ENCODE data around the gene MAP3K12. TPM values are rescaled to one million over a fixed set of nuclear protein-coding genes. Genes with fewer than 3 reads are reported as not detected.
"Not testable (repeated sequence)": the region's sequence is repeated elsewhere in the genome, so short reads cannot be mapped to it uniquely, and the experiment has no call there.

The MAP3K12 gene
- total RNA-seq, 1 experiment from 2014 or later, result 14.7 TPM

DNA sequence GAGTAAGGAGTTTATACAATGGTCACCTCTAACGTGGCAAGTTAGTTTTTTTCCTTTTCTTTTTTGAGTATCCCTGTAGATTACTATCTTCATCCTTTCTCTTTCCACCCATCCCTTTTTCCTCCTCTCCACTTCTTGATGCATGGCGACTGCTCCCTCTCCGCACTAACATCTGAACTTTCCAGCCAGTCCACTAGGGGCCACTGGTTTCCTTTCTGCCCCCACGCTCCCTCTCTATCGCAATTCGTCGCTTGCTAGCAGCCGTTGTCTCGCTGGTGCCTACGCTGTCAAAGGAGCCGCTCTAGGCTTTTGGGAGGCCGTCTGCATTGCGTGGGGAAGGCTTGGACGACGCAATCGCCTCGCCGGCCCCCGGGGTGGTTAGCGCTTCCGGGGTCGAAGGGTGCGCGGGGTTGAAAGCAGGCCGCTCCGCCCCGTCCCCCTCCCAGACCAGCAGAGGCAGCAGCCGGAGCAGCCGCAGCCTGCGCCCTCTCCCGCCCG, 47.5 kb downstream of the MAP3K12 start, which contains the start of gene PCBP2:
TSS of gene PCBP2 (plus strand) at position 442 of the 498 bp plus-strand sequence. CDS start 2,699 bp downstream, outside the sequence.
- no peaks in the 10 kb centered on the region for H3K9me3 ChIP-seq (ENCODE audit: insufficient read depth, low read depth)
- peaks cover 46% of the 10 kb centered on the region for H3K79me2 ChIP-seq (ENCODE audit: low read depth)
- peak within 1 kb of the TSS; percentile 82 for H3K4me2 ChIP-seq
- peak within 1 kb of the TSS; percentile 84 for H3K4me3 ChIP-seq
- H3K9me2 ChIP-seq (ENCODE audit: insufficient read depth), result no peaks in the 10 kb centered on the region
- H2AFZ ChIP-seq, result peak within 1 kb of the TSS; percentile 66
- H3K4me1 ChIP-seq (replicated peaks; ENCODE audit: insufficient read depth), result peaks cover 16% of the 10 kb centered on the region
- peaks cover 42% of the 10 kb centered on the region for H4K20me1 ChIP-seq (ENCODE audit: insufficient read depth)
- ChIA-PET POLR2A (ENCODE audit: unreplicated experiment) (no interaction called here), CTCF (interaction anchor here (0.6 to 1.0 kb wide), 2 partner anchors 49 to 153 kb away, joined by 3 to 4 read pairs; partner anchors contain the start of gene TARBP2)
- no TSS peak for BruUV-seq (replicated peaks)
- peaks cover 64% of the 10 kb centered on the region; the same call in 1 of the 2 replicates for H3F3A ChIP-seq (ENCODE audit: insufficient read depth, low read depth)
- H3K27ac ChIP-seq, result peak within 1 kb of the TSS; percentile 91
- peaks cover 33% of the 10 kb centered on the region for H3K36me3 ChIP-seq (ENCODE audit: low read depth)
- intact Hi-C loops (cut with micrococcal nuclease; ENCODE audit: unreplicated experiment), result loop anchor here (1.0 to 5.0 kb wide), 2 partner anchors 10 to 51 kb away; partner anchors contain the start of genes PRR13 and TARBP2
- TF ChIP-seq EZH2 (IDR thresholded peaks at IDR 0.05; ENCODE audit: low read depth), result no peak
- TF ChIP-seq CTCF (conservative IDR thresholded peaks at IDR 0.05), result peak; percentile 86
- DNase-seq, result peak; percentile 97
- H3K27me3 ChIP-seq (ENCODE audit: insufficient read depth, low read depth), result no peaks in the 10 kb centered on the region

- Histone ChIP-seq H3K9me3 (ENCODE audit: insufficient read depth, low read depth) (no peaks in the 10 kb centered on the region), H3K27ac (no peak overlapping the region), H3K4me1 (replicated peaks; ENCODE audit: insufficient read depth) (peaks cover 16% of the 10 kb centered on the region), H3K36me3 (ENCODE audit: low read depth) (peaks cover 25% of the 10 kb centered on the region), H4K20me1 (ENCODE audit: insufficient read depth) (peaks cover 35% of the 10 kb centered on the region), H3K9me2 (ENCODE audit: insufficient read depth) (no peaks in the 10 kb centered on the region), H3F3A (ENCODE audit: insufficient read depth, low read depth) (peaks cover 63% of the 10 kb centered on the region; the same call in 1 of the 2 replicates), H3K79me2 (ENCODE audit: low read depth) (peaks cover 38% of the 10 kb centered on the region), H3K4me2 (no peak overlapping the region), H3K27me3 (ENCODE audit: insufficient read depth, low read depth) (no peaks in the 10 kb centered on the region), H3K4me3 (no peak overlapping the region), H2AFZ (no peak overlapping the region)
- DNase-seq, result no peak
- ChIA-PET POLR2A (ENCODE audit: unreplicated experiment) (no interaction called here), CTCF (interaction anchor here (0.6 to 1.0 kb wide), 5 partner anchors 9 to 1428 kb away, joined by 3 to 4 read pairs (median 3); partner anchors contain the start of genes PRR13 and TARBP2)
- intact Hi-C loops (cut with micrococcal nuclease; ENCODE audit: unreplicated experiment), result loop anchor here (5.0 kb wide), 1 partner anchor 51 kb away; the partner anchor contains the start of gene TARBP2
- no peak for TF ChIP-seq CTCF (conservative IDR thresholded peaks at IDR 0.05)
- TF ChIP-seq EZH2 (IDR thresholded peaks at IDR 0.05; ENCODE audit: low read depth), result no peak
- BruUV-seq (replicated peaks), result no TSS peak
Measured at GRCh38 chr12:53450936-53451335, 48.3 kb downstream of the MAP3K12 start.

DNA sequence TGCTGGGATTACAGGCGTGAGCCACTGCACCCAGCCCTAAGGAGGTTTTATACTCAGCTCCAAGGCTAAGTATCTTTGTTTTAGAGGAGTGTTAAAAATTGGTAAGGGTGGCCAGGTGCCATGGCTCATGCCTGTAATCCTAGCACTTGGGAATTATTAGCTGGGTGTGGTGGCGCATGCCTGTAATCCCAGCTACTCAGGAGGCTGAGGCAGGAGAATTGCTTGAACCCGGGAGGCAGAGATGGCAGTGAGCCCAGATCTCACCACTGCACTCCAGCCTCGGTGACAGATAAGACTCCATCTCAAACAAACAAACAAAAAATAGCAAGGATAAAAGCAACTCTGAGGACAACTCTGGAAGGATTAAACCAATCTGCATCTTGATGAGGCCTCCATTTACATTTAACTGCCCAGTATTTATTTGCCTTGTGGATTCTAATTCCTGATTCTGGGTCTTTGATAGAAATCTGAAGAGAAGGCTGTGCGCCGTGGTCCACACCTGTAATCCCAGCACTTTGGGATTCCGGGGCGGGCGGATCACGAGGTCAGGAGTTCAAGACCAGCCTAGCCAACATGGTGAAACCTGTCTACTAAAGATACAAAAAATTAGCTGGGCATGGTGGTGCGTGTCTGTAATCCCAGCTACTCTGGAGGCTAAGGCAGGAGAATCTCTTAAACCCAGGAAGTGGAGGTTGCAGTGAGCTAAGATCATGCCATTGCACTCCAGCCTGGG, 54.5 kb downstream of the MAP3K12 start:
- Histone ChIP-seq H3F3A (ENCODE audit: insufficient read depth, low read depth) (peaks cover 52% of the 10 kb centered on the region), H3K79me2 (ENCODE audit: low read depth) (peaks cover 35% of the 10 kb centered on the region), H3K4me1 (replicated peaks; ENCODE audit: insufficient read depth) (peaks cover 13% of the 10 kb centered on the region), H3K36me3 (ENCODE audit: low read depth) (peaks cover 19% of the 10 kb centered on the region)
- BruUV-seq (replicated peaks); H3K4me2 ChIP-seq; H3K27ac ChIP-seq; DNase-seq; H2AFZ ChIP-seq; H3K4me3 ChIP-seq; H3K9me3 ChIP-seq (ENCODE audit: insufficient read depth, low read depth); H3K27me3 ChIP-seq (ENCODE audit: insufficient read depth, low read depth); H3K9me2 ChIP-seq (ENCODE audit: insufficient read depth); intact Hi-C loops (cut with micrococcal nuclease; ENCODE audit: unreplicated experiment); H4K20me1 ChIP-seq (ENCODE audit: insufficient read depth): not testable (repeated sequence)
- ChIA-PET POLR2A (ENCODE audit: unreplicated experiment) (interaction anchor here (0.6 kb wide), 1 partner anchor 76 kb away, joined by 10 read pairs; no protein-coding TSS in a partner anchor), CTCF (interaction anchor here (0.5 to 0.7 kb wide), 2 partner anchors 17 to 27 kb away, joined by 4 to 10 read pairs; no protein-coding TSS in a partner anchor)

Data from PC-9 (cell line).